Activated CD8-positive, alpha-beta T cell treated with anti-CD3 and anti-CD28 coated beads, Interleukin-2, amount 10 ng/mL, durations not matched to agents 7 days and 5 days (primary cell): ENCODE data around the gene ACVR1. TPM values are rescaled to one million over a fixed set of nuclear protein-coding genes. Genes with fewer than 3 reads are reported as not detected.
"Not testable (repeated sequence)": the region's sequence is repeated elsewhere in the genome, so short reads cannot be mapped to it uniquely, and the experiment has no call there.

Source experiments
- ATAC-seq: fragments of 150-1000 bp; cut with Tn5 transposase; one replicate; pipeline ENCODE4 v1.10.0; 2021; ENCODE audit warnings: moderate library complexity
- CTCF ChIA-PET: fragments of 350-600 bp; sonication (Branson Sonifier 250); formaldehyde crosslinking; loops from one replicate; lab custom pipeline; 2021; ENCODE audit warnings: antibody characterized with exemption; lab: Charles Lee
- POLR2A ChIA-PET: fragments of 350-600 bp; sonication (Branson Sonifier 250); formaldehyde crosslinking; loops from one replicate; lab custom pipeline; 2021; ENCODE audit warnings: antibody characterized with exemption; lab: Charles Lee
- DNase-seq: peaks from one replicate; pipeline ENCODE4 v3.0.0-alpha.2; 2020
- H3K27ac Mint-ChIP-seq: one replicate; pipeline ENCODE4 v1.8.0; 2021; ENCODE audit warnings: mild to moderate bottlenecking, mixed read lengths
- H3K27me3 Mint-ChIP-seq: one replicate; pipeline ENCODE4 v1.8.0; 2021; ENCODE audit warnings: low read depth, mixed read lengths
- H3K36me3 Mint-ChIP-seq: one replicate; pipeline ENCODE4 v1.8.0; 2021; ENCODE audit warnings: low read depth, mixed read lengths
- H3K4me1 Mint-ChIP-seq: one replicate; pipeline ENCODE4 v1.8.0; 2021; ENCODE audit warnings: low read depth, mixed read lengths
- H3K4me3 Mint-ChIP-seq: one replicate; pipeline ENCODE4 v1.8.0; 2021; ENCODE audit warnings: mild to moderate bottlenecking, mixed read lengths
- H3K9me3 Mint-ChIP-seq: one replicate; pipeline ENCODE4 v1.8.0; 2022; ENCODE audit warnings: mixed read lengths; ENCODE audit not compliant: insufficient read depth
- total RNA-seq, 2 experiments: library from RNA; stranded (reverse); gene quantifications; one replicate each; pipeline ENCODE4 v1.2.3, GENCODE V29; 2021

Gene ACVR1
- total RNA-seq, 2 experiments from 2014 or later: 10.7 to 13.6 TPM

DNA sequence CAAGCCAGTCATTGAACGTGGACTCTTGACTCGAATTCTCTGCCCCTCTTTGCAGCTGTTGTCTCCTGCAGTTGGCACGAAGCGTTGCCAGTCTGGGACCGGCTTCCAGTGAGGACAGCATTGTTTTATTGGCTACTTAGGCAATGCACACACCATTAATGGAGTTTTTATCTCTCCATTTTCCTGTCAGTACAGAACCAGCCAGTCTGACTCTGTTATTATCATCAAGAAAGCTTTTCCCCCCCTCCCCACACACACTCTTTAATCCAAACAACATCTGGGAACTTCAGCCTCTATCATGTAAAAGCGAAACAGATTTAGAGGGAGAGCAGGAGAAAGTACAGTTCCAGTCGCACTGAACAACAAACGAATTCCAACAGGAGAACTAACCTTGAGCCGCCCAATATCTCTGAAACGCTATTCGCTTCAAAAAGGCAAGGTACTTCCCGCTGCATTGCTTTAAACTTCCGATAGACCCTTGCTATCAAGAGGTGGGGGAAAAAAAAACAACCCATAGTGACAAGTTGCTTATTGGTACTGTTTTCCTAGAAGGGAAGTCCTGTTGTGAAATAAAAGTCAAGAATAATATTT is 38.2 kb downstream of the ACVR1 start:
- ATAC-seq (no peak), DNase-seq (no peak)
- Mint-ChIP-seq H3K9me3 (no peaks in the 10 kb centered on the region), H3K27me3 (no peaks in the 10 kb centered on the region), H3K27ac (no peak overlapping the region), H3K36me3 (peaks cover 6% of the 10 kb centered on the region), H3K4me1 (peaks cover 35% of the 10 kb centered on the region), H3K4me3 (no peak overlapping the region)
- POLR2A ChIA-PET: no interaction called here
- CTCF ChIA-PET: no interaction called here

DNA sequence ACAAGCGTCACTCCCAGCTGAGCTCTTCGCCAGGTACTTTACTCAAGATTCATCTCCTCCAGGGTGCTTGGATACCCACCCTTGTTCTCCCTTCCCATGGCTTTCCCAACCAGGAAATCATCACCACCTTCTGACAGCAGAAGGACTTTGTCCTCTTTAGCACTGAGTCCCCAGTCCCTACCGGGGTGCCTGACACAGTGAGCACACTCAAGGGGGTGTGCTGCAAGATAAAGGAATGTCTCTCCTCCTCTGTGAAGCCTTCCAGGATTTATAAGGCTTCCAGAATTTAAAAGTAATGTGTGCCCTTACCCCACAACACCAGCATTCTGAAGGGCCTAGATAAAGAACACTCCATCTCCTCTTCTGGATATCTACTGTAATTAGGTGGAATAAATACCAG is 39.6 kb downstream of the ACVR1 start:
- no peaks in the 10 kb centered on the region for H3K27me3 Mint-ChIP-seq
- H3K27ac Mint-ChIP-seq: no peak overlapping the region
- CTCF ChIA-PET: no interaction called here
- DNase-seq (no peak), ATAC-seq (no peak)
- no peaks in the 10 kb centered on the region for H3K9me3 Mint-ChIP-seq
- H3K4me3 Mint-ChIP-seq: no peak overlapping the region
- peaks cover 6% of the 10 kb centered on the region for H3K36me3 Mint-ChIP-seq
- POLR2A ChIA-PET: no interaction called here
- peaks cover 35% of the 10 kb centered on the region for H3K4me1 Mint-ChIP-seq

DNA sequence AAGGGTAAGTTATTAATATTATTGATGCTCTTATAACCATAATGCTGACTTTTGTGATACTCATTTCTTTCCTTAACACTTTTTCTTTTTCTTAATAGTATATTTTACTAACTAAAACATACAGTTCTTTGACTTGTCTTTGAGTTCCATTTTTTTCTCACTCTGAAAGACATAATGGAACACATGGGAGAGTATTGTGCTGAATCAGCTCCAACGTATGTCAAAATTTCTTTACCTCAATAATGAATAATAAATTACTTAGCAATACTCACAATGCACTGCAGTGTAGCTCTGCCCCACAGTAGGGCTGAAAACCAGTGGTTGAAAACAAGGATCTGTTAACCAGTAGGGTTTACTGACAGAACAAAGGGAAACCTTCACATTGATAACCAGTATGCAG is 40.7 kb downstream of the ACVR1 start:
- H3K36me3 Mint-ChIP-seq: peaks cover 6% of the 10 kb centered on the region
- no peak overlapping the region for H3K4me3 Mint-ChIP-seq
- H3K27ac Mint-ChIP-seq: no peak overlapping the region
- ATAC-seq (no peak), DNase-seq (no peak)
- ChIA-PET CTCF (no interaction called here), POLR2A (interaction anchor here (0.7 kb wide), 1 partner anchor 12 kb away, joined by 3 read pairs; no protein-coding TSS in a partner anchor)
- H3K27me3 Mint-ChIP-seq: no peaks in the 10 kb centered on the region
- no peaks in the 10 kb centered on the region for H3K9me3 Mint-ChIP-seq
- H3K4me1 Mint-ChIP-seq: peaks cover 35% of the 10 kb centered on the region

DNA sequence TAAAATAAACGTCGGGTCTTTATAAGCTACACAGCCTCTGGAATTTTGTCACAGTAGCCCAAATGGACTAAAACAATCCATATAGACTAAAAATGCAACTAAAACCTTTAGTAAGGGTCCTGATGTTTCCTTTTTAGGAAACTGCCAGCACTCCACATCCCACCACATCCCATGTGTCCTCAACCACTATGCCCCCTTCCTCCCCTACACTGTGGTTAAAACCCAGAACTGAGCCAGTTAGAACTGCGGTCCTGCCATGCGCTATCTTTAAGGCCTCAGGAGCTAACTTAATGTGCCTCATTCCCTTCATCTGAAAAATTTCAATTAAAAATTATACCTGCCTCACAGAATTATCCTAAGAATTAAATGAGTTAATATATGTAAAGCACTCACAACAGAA is 41.1 kb downstream of the ACVR1 start:
- Mint-ChIP-seq H3K27ac (no peak overlapping the region), H3K27me3 (no peaks in the 10 kb centered on the region), H3K9me3 (no peaks in the 10 kb centered on the region), H3K4me1 (peaks cover 35% of the 10 kb centered on the region), H3K4me3 (no peak overlapping the region), H3K36me3 (peaks cover 6% of the 10 kb centered on the region)
- CTCF ChIA-PET: no interaction called here
- DNase-seq: no peak
- POLR2A ChIA-PET: no interaction called here
- no peak for ATAC-seq

DNA sequence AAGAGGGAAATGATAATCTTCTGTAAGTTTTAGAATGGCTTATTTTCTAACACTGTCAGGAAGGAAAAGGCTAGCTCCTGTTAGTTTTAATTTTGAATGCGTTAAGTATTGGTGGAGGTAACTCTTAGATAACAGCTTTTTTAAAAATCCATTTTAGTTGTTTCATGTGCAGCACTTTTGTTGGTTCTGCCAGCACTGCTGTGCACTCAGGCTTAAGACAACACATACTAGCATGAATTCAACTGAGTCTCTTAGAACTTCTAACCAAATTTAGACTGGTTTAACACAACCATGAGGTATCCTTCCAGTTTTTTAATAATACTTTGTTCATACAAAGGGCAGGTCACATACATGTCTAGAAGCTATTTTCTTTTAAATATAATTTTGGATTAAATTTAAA is 42.4 kb downstream of the ACVR1 start:
- DNase-seq (no peak), ATAC-seq (no peak)
- peaks cover 6% of the 10 kb centered on the region for H3K36me3 Mint-ChIP-seq
- CTCF ChIA-PET: no interaction called here
- H3K27me3 Mint-ChIP-seq: no peaks in the 10 kb centered on the region
- no peak overlapping the region for H3K4me3 Mint-ChIP-seq
- H3K9me3 Mint-ChIP-seq: no peaks in the 10 kb centered on the region
- no peak overlapping the region for H3K27ac Mint-ChIP-seq
- H3K4me1 Mint-ChIP-seq: peaks cover 33% of the 10 kb centered on the region
- POLR2A ChIA-PET: no interaction called here

DNA sequence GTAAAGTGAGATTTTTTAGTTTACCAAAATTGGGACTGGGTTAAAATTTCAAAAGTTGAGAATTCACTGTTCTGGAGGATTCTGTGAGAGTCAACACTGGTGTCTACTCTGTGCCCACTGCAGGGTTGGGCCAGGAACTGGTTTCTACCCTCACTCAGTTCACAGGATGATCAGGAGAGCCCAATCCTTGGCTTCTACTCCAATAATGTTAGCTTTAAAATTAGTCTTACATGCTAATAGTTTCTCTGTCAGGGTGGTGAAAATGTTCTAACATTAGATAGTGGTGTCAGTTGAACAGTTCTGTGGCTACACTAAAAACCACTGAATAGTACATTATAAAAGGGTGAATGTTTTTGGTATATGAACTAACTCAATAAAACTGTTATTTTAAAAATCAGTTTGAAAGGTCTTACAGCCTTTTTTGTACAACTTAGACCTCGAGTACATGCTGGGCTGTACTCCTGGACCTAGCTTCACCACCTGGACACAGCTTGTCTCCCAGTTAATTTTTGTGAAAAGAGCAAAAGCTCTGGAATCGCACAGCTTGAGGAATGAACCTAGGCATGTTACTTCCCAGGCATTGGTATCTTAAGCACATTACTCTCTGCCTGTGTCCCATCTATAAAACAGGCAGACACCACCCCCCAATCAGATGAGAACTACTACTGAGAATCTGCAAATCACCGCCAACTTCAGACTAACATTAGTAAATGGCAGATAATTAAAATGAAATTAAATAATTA is 44.4 kb downstream of the ACVR1 start:
- peaks cover 16% of the 10 kb centered on the region for H3K4me1 Mint-ChIP-seq
- POLR2A ChIA-PET: no interaction called here
- no peaks in the 10 kb centered on the region for H3K9me3 Mint-ChIP-seq
- no peak overlapping the region for H3K4me3 Mint-ChIP-seq
- no peak overlapping the region for H3K27ac Mint-ChIP-seq
- ATAC-seq (no peak), DNase-seq (no peak)
- no peaks in the 10 kb centered on the region for H3K27me3 Mint-ChIP-seq
- H3K36me3 Mint-ChIP-seq: peaks cover 4% of the 10 kb centered on the region
- CTCF ChIA-PET: no interaction called here

DNA sequence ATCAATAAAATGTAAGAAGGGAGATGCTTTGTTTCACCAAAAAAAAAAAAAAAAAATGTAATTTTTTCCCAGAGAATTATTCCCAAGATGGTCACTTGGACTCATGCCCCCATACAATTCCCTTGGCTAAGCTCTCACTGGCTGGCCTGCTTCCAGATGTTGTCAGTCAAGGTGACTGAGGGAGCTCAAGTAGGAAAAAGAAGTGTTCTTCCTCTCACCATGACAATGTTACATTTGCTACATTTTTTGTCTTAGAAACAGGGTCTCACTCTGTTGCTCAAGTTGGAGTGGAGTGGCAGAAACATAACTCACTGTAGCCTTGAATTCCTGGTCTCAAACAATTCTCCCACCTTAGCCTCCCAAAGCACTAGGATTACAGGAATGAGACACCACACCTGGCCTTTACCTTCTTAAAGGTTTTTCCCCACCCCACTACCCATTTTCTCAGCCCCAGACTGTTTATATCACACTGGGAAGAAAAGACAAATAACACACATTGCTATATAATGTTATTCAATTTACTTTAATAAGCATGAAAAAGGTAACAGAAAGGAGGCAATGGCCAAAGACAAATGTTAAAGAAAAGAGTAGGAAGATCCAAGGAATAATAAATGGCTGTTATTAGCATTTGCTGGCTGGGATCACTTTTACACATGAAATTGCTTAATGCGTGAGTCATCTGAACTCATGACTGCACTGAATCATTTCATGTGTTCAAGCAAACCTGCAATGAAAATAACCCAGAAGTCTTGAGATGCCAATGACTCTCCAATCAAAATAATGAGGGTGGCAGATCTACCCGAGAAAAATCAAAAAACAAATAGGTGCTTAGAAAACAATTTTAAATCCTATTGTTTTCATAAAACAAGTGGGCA is 45.2 kb downstream of the ACVR1 start:
- H3K4me3 Mint-ChIP-seq: no peak overlapping the region
- H3K27me3 Mint-ChIP-seq: no peaks in the 10 kb centered on the region
- POLR2A ChIA-PET: no interaction called here
- H3K36me3 Mint-ChIP-seq: no peaks in the 10 kb centered on the region
- DNase-seq (no peak), ATAC-seq (no peak)
- no peaks in the 10 kb centered on the region for H3K9me3 Mint-ChIP-seq
- no peak overlapping the region for H3K27ac Mint-ChIP-seq
- peaks cover 11% of the 10 kb centered on the region for H3K4me1 Mint-ChIP-seq
- CTCF ChIA-PET: no interaction called here

DNA sequence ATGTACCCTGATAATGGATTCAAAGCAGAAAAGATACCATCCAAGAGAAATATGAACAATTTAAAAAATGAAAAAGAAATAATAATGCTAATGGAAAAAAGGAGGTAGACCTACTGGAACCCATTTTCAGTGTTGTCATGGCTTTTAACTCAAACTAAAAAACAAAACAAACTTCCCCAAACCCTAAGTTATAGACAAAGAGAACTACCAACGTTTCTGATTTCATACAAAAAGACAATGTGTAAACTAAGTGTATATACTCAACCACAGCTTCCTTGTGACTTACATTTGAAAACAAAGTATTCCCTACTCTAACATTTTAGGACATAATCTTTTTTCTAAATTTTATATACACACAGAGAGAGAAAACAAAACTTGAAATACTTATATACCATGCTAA is 45.9 kb downstream of the ACVR1 start:
- Mint-ChIP-seq H3K4me3 (no peak overlapping the region), H3K4me1 (peaks cover 7% of the 10 kb centered on the region), H3K9me3 (no peaks in the 10 kb centered on the region), H3K27me3 (no peaks in the 10 kb centered on the region), H3K36me3 (no peaks in the 10 kb centered on the region), H3K27ac (no peak overlapping the region)
- DNase-seq (no peak), ATAC-seq (no peak)
- POLR2A ChIA-PET: no interaction called here
- CTCF ChIA-PET: no interaction called here

DNA sequence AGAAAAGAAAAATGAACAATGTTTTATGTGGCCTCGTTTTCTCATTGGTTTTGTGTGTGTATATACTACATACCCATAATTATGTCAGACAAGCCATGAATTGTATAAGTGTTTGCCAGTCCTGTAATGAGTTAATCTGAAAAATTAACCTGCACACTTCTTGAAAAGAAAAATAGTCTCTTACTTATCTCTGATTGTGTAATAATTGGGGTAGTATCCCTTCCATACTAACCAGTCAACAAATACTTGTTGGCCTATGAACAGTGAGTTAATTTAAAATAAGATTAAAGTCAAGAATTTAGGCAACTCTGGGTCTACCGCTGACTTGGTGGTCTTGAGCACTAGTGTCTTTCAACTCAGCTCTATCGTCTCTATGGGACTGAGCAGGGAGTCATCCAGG is 48.8 kb downstream of the ACVR1 start:
- ATAC-seq (no peak), DNase-seq (no peak)
- H3K36me3 Mint-ChIP-seq: peaks cover 5% of the 10 kb centered on the region
- no peaks in the 10 kb centered on the region for H3K9me3 Mint-ChIP-seq
- ChIA-PET POLR2A (no interaction called here), CTCF (no interaction called here)
- H3K4me3 Mint-ChIP-seq: no peak overlapping the region
- no peaks in the 10 kb centered on the region for H3K27me3 Mint-ChIP-seq
- H3K27ac Mint-ChIP-seq: no peak overlapping the region
- no peaks in the 10 kb centered on the region for H3K4me1 Mint-ChIP-seq

DNA sequence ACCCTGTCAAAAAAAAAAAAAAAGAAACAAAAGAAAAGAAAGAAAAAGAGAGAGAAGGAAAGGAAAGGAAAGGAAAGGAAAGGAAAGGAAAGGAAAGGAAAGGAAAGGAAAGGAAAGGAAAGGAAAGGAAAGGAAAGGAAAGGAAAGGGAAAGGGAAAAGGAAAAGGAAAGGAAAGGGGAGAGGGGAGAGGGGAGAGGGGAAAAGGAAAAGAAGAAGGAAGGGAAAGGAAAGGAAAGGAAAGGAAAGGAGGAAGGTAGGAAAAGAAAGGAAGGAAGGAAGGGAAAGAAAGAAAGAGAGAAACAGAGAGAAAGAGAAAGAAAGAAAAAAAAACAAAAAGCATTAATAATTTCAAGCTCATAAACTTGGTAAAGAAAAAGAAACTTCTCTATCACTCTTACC is 49.5 kb downstream of the ACVR1 start:
- ATAC-seq, POLR2A ChIA-PET, H3K27ac Mint-ChIP-seq, H3K4me1 Mint-ChIP-seq, DNase-seq, H3K4me3 Mint-ChIP-seq, H3K9me3 Mint-ChIP-seq, CTCF ChIA-PET, H3K36me3 Mint-ChIP-seq, H3K27me3 Mint-ChIP-seq: not testable (repeated sequence)

DNA sequence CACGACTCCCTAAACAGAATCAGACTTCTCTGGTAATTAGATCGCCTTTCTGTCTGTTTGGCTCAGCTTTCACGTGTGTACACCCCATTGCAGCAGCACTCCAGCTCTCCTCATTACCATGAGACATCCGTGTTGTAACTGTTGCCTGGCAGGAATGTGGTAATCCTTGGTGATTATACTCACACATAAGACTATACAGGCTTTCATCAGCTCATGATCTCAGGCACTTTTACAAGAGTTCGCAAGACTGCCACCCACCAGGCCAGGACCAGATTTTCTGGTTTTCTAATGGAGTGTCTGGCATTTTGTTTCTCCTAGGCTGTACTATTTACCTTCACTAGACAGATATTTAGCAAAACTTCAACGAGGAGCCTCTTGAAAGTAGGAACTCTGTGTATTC is 50.2 kb downstream of the ACVR1 start:
- peaks cover 5% of the 10 kb centered on the region for H3K36me3 Mint-ChIP-seq
- no peaks in the 10 kb centered on the region for H3K9me3 Mint-ChIP-seq
- no peak overlapping the region for H3K4me3 Mint-ChIP-seq
- no peak overlapping the region for H3K27ac Mint-ChIP-seq
- no peak for DNase-seq
- ATAC-seq: no peak
- H3K27me3 Mint-ChIP-seq: no peaks in the 10 kb centered on the region
- ChIA-PET POLR2A (no interaction called here), CTCF (no interaction called here)
- H3K4me1 Mint-ChIP-seq: no peaks in the 10 kb centered on the region

DNA sequence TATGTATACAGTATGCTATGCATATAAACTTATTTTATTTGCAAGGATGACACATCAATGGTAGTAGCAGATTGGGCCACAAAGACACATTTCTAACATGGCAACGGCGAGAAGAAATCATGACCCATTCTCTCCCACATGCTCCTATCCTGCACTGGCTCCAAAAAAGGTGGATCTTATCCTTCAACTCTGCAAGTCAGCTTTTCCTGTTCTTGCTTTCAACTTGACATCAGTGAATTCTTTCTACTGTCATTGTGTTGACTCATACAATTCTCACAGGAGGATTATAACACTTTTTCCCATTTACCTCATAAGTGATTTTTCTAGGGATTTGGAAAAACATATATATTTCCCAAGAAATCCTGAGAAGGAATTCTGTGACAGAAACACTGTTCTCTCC is 53.1 kb downstream of the ACVR1 start:
- Mint-ChIP-seq H3K27ac (no peak overlapping the region), H3K4me1 (no peaks in the 10 kb centered on the region), H3K27me3 (no peaks in the 10 kb centered on the region), H3K36me3 (peaks cover 13% of the 10 kb centered on the region), H3K4me3 (no peak overlapping the region), H3K9me3 (no peaks in the 10 kb centered on the region)
- no peak for ATAC-seq
- ChIA-PET POLR2A (no interaction called here), CTCF (no interaction called here)
- no peak for DNase-seq
